HepG2 (cell line): ENCODE data around the gene POLR2B. TPM values are rescaled to one million over a fixed set of nuclear protein-coding genes. Genes with fewer than 3 reads are reported as not detected.

ENCODE experiments used
- ATAC-seq: fragments of 200-7000 bp; cut with Tn5 transposase; 3 replicates; pipeline ENCODE4 v1.9.1; 2020; ENCODE audit warnings: mild to moderate bottlenecking, moderate library complexity
- BruUV-seq: library from RNA; stranded (reverse); fragments of 400-500 nt; replicated peaks from 2 replicates; lab custom pipeline; 2021; lab: Mats Ljungman, UMichigan
- CTCF ChIA-PET: fragments of 300-600 bp; formaldehyde crosslinking; extraction: SDS; loops from one replicate; lab custom pipeline; 2021; ENCODE audit warnings: low total read pairs, inconsistent platforms, low intra/inter-chr PET ratio; lab: Yijun Ruan, JAX
- POLR2A ChIA-PET: fragments of 350-600 bp; sonication (Branson Sonifier 250); formaldehyde crosslinking; loops from one replicate; lab custom pipeline; 2020; ENCODE audit warnings: antibody characterized with exemption, inconsistent platforms; lab: Yijun Ruan, JAX
- DNase-seq: peaks from one replicate; pipeline ENCODE4 v3.0.0-alpha.2; 2015; ENCODE audit warnings: low spot score
- FAIRE-seq: peaks from 3 replicates; lab custom pipeline; 2011; peaks lifted over from hg19 to GRCh38; lab: Jason Lieb, UNC
- H2AFZ ChIP-seq: one replicate; pipeline ENCODE4 v1.6.1; 2011; ENCODE audit warnings: low read length, inconsistent platforms
- H3K27ac ChIP-seq: fragments of 300-600 bp; 3 replicates; pipeline ENCODE4 v1.8.0; 2011; ENCODE audit warnings: mixed run types, mild to moderate bottlenecking, mixed read lengths, low read length, inconsistent platforms; ENCODE audit not compliant: insufficient read depth; ENCODE audit errors: extremely low read length
- H3K27me3 ChIP-seq, 2 experiments: fragments of 200-600 bp in 1 of 2; 2 replicates in 1 of 2; 3 replicates in 1 of 2; pipeline versions ENCODE4 v1.6.0 to v1.8.0; 2011; ENCODE audit warnings: low read length in 2 of 2, mild to moderate bottlenecking in 2 of 2, moderate library complexity in 2 of 2, inconsistent platforms in 1 of 2; ENCODE audit not compliant: insufficient read depth in 2 of 2, control insufficient read depth in 1 of 2
- H3K36me3 ChIP-seq, 2 experiments: fragments of 200-600 bp in 1 of 2; replicated peaks in 1 of 2; 2 replicates in 1 of 2; 3 replicates in 1 of 2; pipeline versions ENCODE4 v1.5.1 to v1.8.0; 2011; ENCODE audit warnings: low read length in 2 of 2, inconsistent platforms in 1 of 2; ENCODE audit not compliant: insufficient read depth in 2 of 2, control insufficient read depth in 1 of 2
- H3K4me1 ChIP-seq: 2 replicates; pipeline ENCODE4 v1.5.1; 2012; ENCODE audit warnings: low read length, inconsistent platforms; ENCODE audit not compliant: insufficient read depth
- H3K4me2 ChIP-seq: 2 replicates; pipeline ENCODE4 v1.6.0; 2011; ENCODE audit warnings: low read depth, low read length, inconsistent platforms
- H3K4me3 ChIP-seq, 3 experiments: fragments of 200-600 bp in 1 of 3; sonication (generic), shearing (Covaris generic) in 1 of 3; replicated peaks in 1 of 3; 2 replicates each; pipeline ENCODE4 v1.5.1; 2011 to 2016; ENCODE audit warnings: low read length in 3 of 3, inconsistent platforms in 2 of 3, low read depth in 2 of 3, mild to moderate bottlenecking in 2 of 3, control low read depth in 1 of 3, mixed read lengths in 1 of 3; ENCODE audit not compliant: insufficient read depth in 1 of 3
- H3K79me2 ChIP-seq: one replicate; pipeline ENCODE4 v1.6.1; 2011; ENCODE audit warnings: low read length, inconsistent platforms; ENCODE audit not compliant: insufficient read depth
- H3K9ac ChIP-seq: 2 replicates; pipeline ENCODE4 v1.6.0; 2011; ENCODE audit warnings: mild to moderate bottlenecking, low read depth, low read length, inconsistent platforms; ENCODE audit not compliant: insufficient read depth
- H3K9me3 ChIP-seq: 2 replicates; pipeline ENCODE4 v1.5.1; 2012; ENCODE audit warnings: mild to moderate bottlenecking, low read length
- H4K20me1 ChIP-seq: 2 replicates; pipeline ENCODE4 v1.6.0; 2011; ENCODE audit warnings: inconsistent platforms, mild to moderate bottlenecking, low read length, moderate library complexity; ENCODE audit not compliant: insufficient read depth
- ADNP ChIP-seq: sonication (generic); formaldehyde crosslinking; IDR thresholded peaks from 2 replicates; pipeline ENCODE4 v1.4.0; 2020; ENCODE audit warnings: missing genetic modification reagents
- E2F2 ChIP-seq: sonication (generic); formaldehyde crosslinking; IDR thresholded peaks from 2 replicates; pipeline ENCODE4 v1.4.0; 2020; ENCODE audit warnings: missing genetic modification reagents, borderline replicate concordance
- FOXK1 ChIP-seq: sonication (generic); formaldehyde crosslinking; IDR thresholded peaks from 2 replicates; pipeline ENCODE4 v1.4.0; 2020; ENCODE audit warnings: low read depth, missing genetic modification reagents, borderline replicate concordance
- HNRNPH1 ChIP-seq: fragments of 200-400 bp; formaldehyde crosslinking; optimal IDR thresholded peaks from 2 replicates; pipeline ENCODE3; 2017; ENCODE audit warnings: mild to moderate bottlenecking, low read depth, low read length
- MIXL1 ChIP-seq: IDR thresholded peaks from 2 replicates; pipeline ENCODE4 v1.6.1; 2016
- NCOR1 ChIP-seq: fragments of 200-600 bp; sonication (generic); IDR thresholded peaks from 2 replicates; pipeline ENCODE4 v1.7.0; 2017; ENCODE audit warnings: antibody characterized with exemption, low read length, borderline replicate concordance
- RARG ChIP-seq: sonication (generic); formaldehyde crosslinking; IDR thresholded peaks from 2 replicates; pipeline ENCODE4 v1.4.0; 2020; ENCODE audit warnings: low read depth, mild to moderate bottlenecking, missing genetic modification reagents
- RXRB ChIP-seq: IDR thresholded peaks from 2 replicates; pipeline ENCODE4 v1.6.1; 2016; ENCODE audit warnings: borderline replicate concordance, missing genetic modification reagents, missing compliant biosample characterization
- ZNF121 ChIP-seq: sonication (generic); formaldehyde crosslinking; IDR thresholded peaks from 2 replicates; pipeline ENCODE4 v1.5.0; 2020; ENCODE audit warnings: mild to moderate bottlenecking, missing genetic modification reagents
- ZNF296 ChIP-seq: sonication (generic); formaldehyde crosslinking; conservative IDR thresholded peaks from 2 replicates; pipeline ENCODE4 v1.5.0; 2020; ENCODE audit warnings: mild to moderate bottlenecking, missing genetic modification reagents
- ZNF619 ChIP-seq: sonication (generic); formaldehyde crosslinking; IDR thresholded peaks from 2 replicates; pipeline ENCODE4 v1.4.0; 2020; ENCODE audit warnings: mild to moderate bottlenecking, missing genetic modification reagents
- ZNF660 ChIP-seq: sonication (generic); formaldehyde crosslinking; IDR thresholded peaks from 2 replicates; pipeline ENCODE4 v1.5.1; 2020; ENCODE audit warnings: mild to moderate bottlenecking, low read depth, missing genetic modification reagents, borderline replicate concordance
- ZSCAN5A ChIP-seq: sonication (generic); formaldehyde crosslinking; IDR thresholded peaks from 2 replicates; pipeline ENCODE4 v1.8.0; 2022; ENCODE audit warnings: mild to moderate bottlenecking, missing genetic modification reagents, borderline replicate concordance
- WGBS: methylation state at CpG from one replicate; pipeline ENCODE4 v1.1.6; 2017; ENCODE audit warnings: low lambda C conversion rate; 5-methylcytosine and 5-hydroxymethylcytosine counted together
- in situ Hi-C: cut with HindIII; loops from 2 replicates; pipeline ENCODE4 v1.10.0; 2017; ENCODE audit warnings: low pct_unique_long_range_greater_than_20kb; ENCODE audit not compliant: extremely low pct_ligation_motif_present
- intact Hi-C: fragments of 100-400 bp; cut with micrococcal nuclease; formaldehyde crosslinking; loops from one replicate; pipeline ENCODE4 v1.10.0; 2022; ENCODE audit not compliant: unreplicated experiment
- polyA plus RNA-seq, 8 experiments: library from polyadenylated mRNA; depleted of rRNA in 3 of 8; stranded (reverse) in 7 of 8; unstranded in 1 of 8; fragments of >200 nt; fragmentation: Illumina TruSeq in 4 of 8; extraction: Trizol in 4 of 8; gene quantifications; 2 replicates each; pipeline versions ENCODE4 v1.2.1 to v1.2.3, GENCODE V29; 2011 to 2016; ENCODE audit warnings: low read depth in 4 of 8, missing spikeins in 1 of 8, mixed read lengths in 1 of 8; ENCODE audit not compliant: insufficient read depth in 1 of 8
- total RNA-seq, 5 experiments: library from RNA; depleted of rRNA; stranded (reverse); fragments of >200 nt; fragmentation: Illumina TruSeq; extraction: Trizol; gene quantifications; 2 replicates each; pipeline ENCODE4 v1.2.3, GENCODE V29; 2016; ENCODE audit warnings: low read depth in 1 of 5

The POLR2B gene
- total and polyA plus RNA-seq, 2 of the 13 experiments (the other 11 are each of a cell fraction or from before 2014, with no cell fraction given) = 70.6 to 116 TPM

- no peaks in the 10 kb centered on the region for H3K4me1 ChIP-seq
- 19% methylated on average over 2 of the region's 2 CpGs for WGBS
- no peaks in the 10 kb centered on the region for H3K9me3 ChIP-seq
- intact Hi-C loops = loop anchor here (5.0 kb wide), 1 partner anchor 263 kb away; no protein-coding TSS in a partner anchor
- POLR2A ChIA-PET = no interaction called here
- no TSS peak for BruUV-seq
- H3K9ac ChIP-seq = no peak overlapping the region
- no peaks in the 10 kb centered on the region for H3K79me2 ChIP-seq
- no peak for FAIRE-seq
- ATAC-seq = no peak
- CTCF ChIA-PET = interaction anchor here (1.1 kb wide), 1 partner anchor 125 kb away, joined by 4 read pairs; no protein-coding TSS in a partner anchor
- H4K20me1 ChIP-seq = no peaks in the 10 kb centered on the region
- TF ChIP-seq RXRB (CRISPR knock-in tag) (no peak), ZNF660 (CRISPR knock-in tag) (no peak), HNRNPH1 (no peak), ADNP (CRISPR knock-in tag) (no peak), ZNF121 (CRISPR knock-in tag) (no peak), FOXK1 (CRISPR knock-in tag) (no peak), ZNF296 (CRISPR knock-in tag) (no peak), E2F2 (CRISPR knock-in tag) (no peak), ZNF619 (CRISPR knock-in tag) (no peak), RARG (no peak), ZSCAN5A (CRISPR knock-in tag) (no peak), MIXL1 (CRISPR knock-in tag) (no peak), NCOR1 (no peak)
- TF ChIP-seq, all 625 proteins: peak for 0
- Histone ChIP-seq H2AFZ (no peak overlapping the region), H3K4me2 (no peak overlapping the region), H3K27me3 (peaks cover 0 to 5% of the 10 kb centered on the region in 2 experiments; a peak in 2 of 5 replicates), H3K36me3 (no peaks in the 10 kb centered on the region), H3K27ac (no peak overlapping the region), H3K4me3 (no peak overlapping the region)
- in situ Hi-C loops = no loop called here
- DNase-seq = no peak
These were observed 60.6 kb downstream of the POLR2B start for GRCh38 chr4:57039345-57039744.
